ENCODE measurements around the gene PIGQ.

GRCh38 chr16:527015-527903 lies 42.5 kb upstream of the PIGQ start, which contains the start of gene CAPN15:
- TF ChIP-seq, protein P1, sequence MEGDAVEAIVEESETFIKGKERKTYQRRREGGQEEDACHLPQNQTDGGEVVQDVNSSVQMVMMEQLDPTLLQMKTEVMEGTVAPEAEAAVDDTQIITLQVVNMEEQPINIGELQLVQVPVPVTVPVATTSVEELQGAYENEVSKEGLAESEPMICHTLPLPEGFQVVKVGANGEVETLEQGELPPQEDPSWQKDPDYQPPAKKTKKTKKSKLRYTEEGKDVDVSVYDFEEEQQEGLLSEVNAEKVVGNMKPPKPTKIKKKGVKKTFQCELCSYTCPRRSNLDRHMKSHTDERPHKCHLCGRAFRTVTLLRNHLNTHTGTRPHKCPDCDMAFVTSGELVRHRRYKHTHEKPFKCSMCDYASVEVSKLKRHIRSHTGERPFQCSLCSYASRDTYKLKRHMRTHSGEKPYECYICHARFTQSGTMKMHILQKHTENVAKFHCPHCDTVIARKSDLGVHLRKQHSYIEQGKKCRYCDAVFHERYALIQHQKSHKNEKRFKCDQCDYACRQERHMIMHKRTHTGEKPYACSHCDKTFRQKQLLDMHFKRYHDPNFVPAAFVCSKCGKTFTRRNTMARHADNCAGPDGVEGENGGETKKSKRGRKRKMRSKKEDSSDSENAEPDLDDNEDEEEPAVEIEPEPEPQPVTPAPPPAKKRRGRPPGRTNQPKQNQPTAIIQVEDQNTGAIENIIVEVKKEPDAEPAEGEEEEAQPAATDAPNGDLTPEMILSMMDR (IDR thresholded peaks at IDR 0.05), result no peak
- TF ChIP-seq TCF7L2 (IDR thresholded peaks at IDR 0.05; ENCODE audit: low read depth, low read length), result no peak
